ENCODE measurements around the gene PCSK7.

Gene PCSK7

DNA sequence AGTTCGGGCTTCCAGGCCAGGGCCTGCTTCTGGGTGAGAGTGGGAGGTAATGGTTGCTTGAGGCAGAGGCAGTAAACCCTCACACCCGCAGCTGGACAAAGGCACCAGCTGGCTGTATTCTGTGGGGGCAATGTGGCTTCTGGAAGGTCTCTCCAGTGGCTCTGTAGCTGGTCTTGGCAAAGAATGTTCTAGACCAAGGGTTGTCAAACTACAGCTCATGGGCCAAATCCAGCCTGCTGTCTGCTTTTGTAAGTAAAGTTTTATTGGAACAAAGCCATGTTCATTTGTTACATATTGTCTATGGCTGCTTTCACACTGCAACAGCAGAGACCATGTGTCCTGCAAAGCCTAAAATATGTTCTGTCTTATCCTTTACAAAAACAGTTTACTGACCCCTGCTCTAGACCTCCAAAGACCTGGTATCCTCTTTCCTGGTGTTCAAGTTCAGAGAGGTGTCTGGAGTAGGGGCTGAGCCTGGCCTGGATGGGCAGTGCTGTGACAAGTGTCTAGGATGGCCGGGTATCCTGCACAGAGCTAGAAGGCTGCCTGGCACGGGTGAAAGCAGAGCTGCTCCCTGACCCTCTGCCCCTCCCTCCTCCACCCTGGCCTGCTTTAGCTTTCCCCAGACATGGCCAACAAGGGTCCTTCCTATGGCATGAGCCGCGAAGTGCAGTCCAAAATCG is 29.3 kb downstream of the PCSK7 start:
- Histone ChIP-seq H3K4me2 (ENCODE audit: low read length) (no peak overlapping the region), H3K79me2 (no peaks in the 10 kb centered on the region), H3K9ac (no peak overlapping the region), H3K4me3 (ENCODE audit: low read depth, low read length) (no peak overlapping the region), H2AFZ (no peak overlapping the region), H3K36me3 (ENCODE audit: control insufficient read depth, insufficient read depth, low read length) (no peaks in the 10 kb centered on the region), H3K27me3 (ENCODE audit: control insufficient read depth, insufficient read depth, low read length) (no peaks in the 10 kb centered on the region), H3K9me3 (ENCODE audit: control insufficient read depth, low read length) (no peaks in the 10 kb centered on the region), H3K4me1 (no peaks in the 10 kb centered on the region), H3K27ac (no peak overlapping the region)
- TF ChIP-seq, protein P1, sequence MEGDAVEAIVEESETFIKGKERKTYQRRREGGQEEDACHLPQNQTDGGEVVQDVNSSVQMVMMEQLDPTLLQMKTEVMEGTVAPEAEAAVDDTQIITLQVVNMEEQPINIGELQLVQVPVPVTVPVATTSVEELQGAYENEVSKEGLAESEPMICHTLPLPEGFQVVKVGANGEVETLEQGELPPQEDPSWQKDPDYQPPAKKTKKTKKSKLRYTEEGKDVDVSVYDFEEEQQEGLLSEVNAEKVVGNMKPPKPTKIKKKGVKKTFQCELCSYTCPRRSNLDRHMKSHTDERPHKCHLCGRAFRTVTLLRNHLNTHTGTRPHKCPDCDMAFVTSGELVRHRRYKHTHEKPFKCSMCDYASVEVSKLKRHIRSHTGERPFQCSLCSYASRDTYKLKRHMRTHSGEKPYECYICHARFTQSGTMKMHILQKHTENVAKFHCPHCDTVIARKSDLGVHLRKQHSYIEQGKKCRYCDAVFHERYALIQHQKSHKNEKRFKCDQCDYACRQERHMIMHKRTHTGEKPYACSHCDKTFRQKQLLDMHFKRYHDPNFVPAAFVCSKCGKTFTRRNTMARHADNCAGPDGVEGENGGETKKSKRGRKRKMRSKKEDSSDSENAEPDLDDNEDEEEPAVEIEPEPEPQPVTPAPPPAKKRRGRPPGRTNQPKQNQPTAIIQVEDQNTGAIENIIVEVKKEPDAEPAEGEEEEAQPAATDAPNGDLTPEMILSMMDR (IDR thresholded peaks at IDR 0.05): no peak

DNA sequence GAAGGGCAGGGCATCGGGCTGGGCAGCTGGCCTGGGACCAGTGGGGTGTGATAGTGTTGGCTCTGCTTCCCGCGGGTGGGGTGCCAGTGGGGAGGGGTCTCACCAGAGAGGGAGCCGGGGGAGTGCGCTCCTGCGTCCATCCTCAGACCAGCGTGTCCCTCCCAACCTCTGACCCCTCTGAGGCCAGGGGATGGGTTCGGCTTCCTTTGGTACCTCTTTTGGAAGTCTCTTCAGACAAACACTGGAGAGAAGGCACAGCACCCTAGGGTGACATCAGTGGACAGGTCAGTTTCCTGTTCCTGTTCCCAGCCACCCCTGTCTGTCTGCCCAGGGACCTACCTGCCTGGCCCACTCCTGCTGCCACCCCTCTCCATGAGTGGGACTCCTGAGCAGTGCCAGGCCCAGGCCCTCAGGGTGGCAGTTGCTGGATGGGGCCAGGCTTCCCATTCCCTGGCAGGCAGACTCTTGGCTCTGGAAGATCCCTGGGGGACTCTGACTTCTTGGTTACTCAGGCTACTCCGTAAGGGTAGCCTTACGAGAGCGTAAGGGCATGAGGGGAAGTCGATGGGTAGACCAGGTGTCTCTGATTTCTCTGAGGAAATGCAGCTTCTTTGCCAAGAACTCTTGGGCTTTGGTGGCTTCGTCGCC is 30.1 kb downstream of the PCSK7 start:
- Histone ChIP-seq H3K9ac (no peak overlapping the region), H3K79me2 (no peaks in the 10 kb centered on the region), H2AFZ (no peak overlapping the region), H3K9me3 (ENCODE audit: control insufficient read depth, low read length) (no peaks in the 10 kb centered on the region), H3K27me3 (ENCODE audit: control insufficient read depth, insufficient read depth, low read length) (no peaks in the 10 kb centered on the region), H3K4me3 (ENCODE audit: low read depth, low read length) (no peak overlapping the region), H3K27ac (no peak overlapping the region), H3K4me1 (no peaks in the 10 kb centered on the region), H3K4me2 (ENCODE audit: low read length) (no peak overlapping the region), H3K36me3 (ENCODE audit: control insufficient read depth, insufficient read depth, low read length) (no peaks in the 10 kb centered on the region)
- TF ChIP-seq, protein P1 (IDR thresholded peaks at IDR 0.05): no peak

DNA sequence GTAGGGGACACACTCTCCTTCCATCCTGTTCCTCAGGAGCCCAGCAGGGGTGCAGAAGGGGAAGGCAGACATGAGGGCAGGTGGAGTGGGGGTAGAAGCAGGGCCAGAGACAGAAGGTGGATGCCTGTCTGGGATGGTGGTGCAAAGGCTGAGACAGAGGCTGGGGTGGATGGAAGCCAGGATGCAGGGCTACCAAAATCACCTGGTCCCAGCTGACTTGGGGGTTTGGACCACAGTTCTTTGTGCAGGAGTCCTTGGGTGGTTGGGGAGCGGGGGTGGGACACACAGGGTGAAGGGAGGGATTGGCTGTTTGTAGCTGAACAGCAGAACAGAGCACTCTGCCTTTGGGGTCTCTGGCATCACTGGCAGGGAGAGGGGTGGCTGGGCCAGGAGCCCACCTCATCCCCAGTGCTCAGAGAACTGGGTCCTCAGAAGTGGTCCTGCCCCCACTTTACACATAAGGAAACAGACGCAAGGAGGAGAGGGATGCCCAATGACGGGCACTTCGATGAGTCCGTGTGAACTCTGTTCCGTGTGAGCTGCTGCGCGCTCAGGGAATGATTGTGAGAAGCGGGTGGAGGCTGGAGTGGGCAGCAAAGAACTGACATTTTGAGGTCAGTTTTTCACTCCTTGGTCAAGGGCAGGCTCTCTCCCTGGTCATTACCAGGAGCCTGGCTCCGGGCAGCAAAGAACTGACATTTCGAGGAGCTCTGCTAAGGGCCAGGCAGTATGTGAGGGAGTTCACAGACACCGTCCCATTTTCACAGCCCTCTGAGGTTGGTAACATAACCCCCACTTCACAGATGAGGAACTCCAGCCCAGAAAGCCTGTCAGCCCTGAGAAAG is 30.8 kb downstream of the PCSK7 start:
- Histone ChIP-seq H3K36me3 (ENCODE audit: control insufficient read depth, insufficient read depth, low read length) (no peaks in the 10 kb centered on the region), H3K9me3 (ENCODE audit: control insufficient read depth, low read length) (no peaks in the 10 kb centered on the region), H2AFZ (no peak overlapping the region), H3K79me2 (no peaks in the 10 kb centered on the region), H3K4me3 (ENCODE audit: low read depth, low read length) (no peak overlapping the region), H3K27me3 (ENCODE audit: control insufficient read depth, insufficient read depth, low read length) (no peaks in the 10 kb centered on the region), H3K4me1 (no peaks in the 10 kb centered on the region), H3K9ac (no peak overlapping the region), H3K4me2 (ENCODE audit: low read length) (no peak overlapping the region), H3K27ac (no peak overlapping the region)
- TF ChIP-seq, protein P1 (IDR thresholded peaks at IDR 0.05): no peak

DNA sequence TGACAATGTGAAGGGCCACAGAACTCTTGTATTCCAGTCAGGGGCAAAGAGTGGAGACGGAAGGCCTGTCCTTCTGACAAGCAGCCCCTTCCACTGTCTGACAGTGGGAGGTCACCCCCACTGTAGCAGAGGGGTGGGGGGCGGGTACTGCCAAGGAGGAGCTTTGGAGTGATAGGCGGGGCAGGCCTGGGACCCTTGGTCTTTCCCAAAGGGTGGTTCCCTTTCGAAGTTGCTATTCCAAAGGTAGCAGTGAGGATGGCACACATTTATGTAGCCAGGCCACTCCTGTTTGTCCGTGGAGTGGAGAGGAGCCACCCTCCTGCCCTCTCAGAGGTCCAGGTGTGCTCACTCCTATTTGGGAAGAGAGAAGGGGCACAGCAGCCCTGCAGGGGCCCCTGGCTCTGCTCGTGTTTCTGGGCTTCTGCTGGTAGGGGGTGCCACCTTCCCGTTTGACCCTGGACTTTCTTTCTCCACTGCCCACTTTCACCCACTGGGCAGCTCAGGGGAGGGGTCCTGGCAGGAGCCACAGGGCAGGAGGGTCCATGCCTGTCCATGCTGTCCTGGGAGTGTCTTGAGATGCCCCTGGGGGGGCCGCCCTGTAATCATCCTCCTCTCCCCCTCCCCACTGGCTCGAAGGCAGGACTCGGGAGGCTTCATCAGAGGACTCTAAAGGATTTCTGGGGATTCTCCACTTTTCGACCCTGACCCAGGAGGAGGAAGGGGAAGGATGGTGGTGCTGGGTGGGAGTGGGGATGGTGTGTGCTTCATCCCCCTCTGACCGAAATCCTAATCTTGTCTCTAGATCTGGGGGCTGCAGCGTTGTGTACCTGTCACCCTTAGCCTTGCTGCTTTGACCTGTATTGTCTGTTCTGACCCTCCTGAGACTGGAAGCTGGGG is 31.7 kb downstream of the PCSK7 start:
- H3K4me2 ChIP-seq (ENCODE audit: low read length): no peak overlapping the region
- H3K27me3 ChIP-seq (ENCODE audit: control insufficient read depth, insufficient read depth, low read length): no peaks in the 10 kb centered on the region
- H3K9me3 ChIP-seq (ENCODE audit: control insufficient read depth, low read length): no peaks in the 10 kb centered on the region
- peak overlapping the region; percentile 27 for H3K4me3 ChIP-seq (ENCODE audit: low read depth, low read length)
- TF ChIP-seq, protein P1 (IDR thresholded peaks at IDR 0.05): no peak
- H3K9ac ChIP-seq: no peak overlapping the region
- no peaks in the 10 kb centered on the region for H3K36me3 ChIP-seq (ENCODE audit: control insufficient read depth, insufficient read depth, low read length)
- no peaks in the 10 kb centered on the region for H3K79me2 ChIP-seq
- no peak overlapping the region for H2AFZ ChIP-seq
- H3K27ac ChIP-seq: peak overlapping the region; percentile 39
- no peaks in the 10 kb centered on the region for H3K4me1 ChIP-seq

Data from parathyroid adenoma (tissue), 2 donors.